Peyer's patch (tissue), 4 donors: ENCODE results near the gene ASPSCR1. TPM values are rescaled to one million over a fixed set of nuclear protein-coding genes. Genes with fewer than 3 reads are reported as not detected.

Experiments used
- DNase-seq, 3 donors: peaks; one replicate each; pipeline ENCODE4 v3.0.0-alpha.2; 2017 to 2019
- H3K27ac ChIP-seq, 4 donors: fragments of 200-600 bp; sonication (generic); one replicate each; pipeline ENCODE4 v1.5.1; 2016 to 2019
- H3K27me3 ChIP-seq, 2 donors: fragments of 200-600 bp; sonication (generic); one replicate each; pipeline ENCODE4 v1.5.1; 2019
- H3K36me3 ChIP-seq, 3 donors: fragments of 200-600 bp; sonication (generic); one replicate each; pipeline ENCODE4 v1.5.1; 2016 to 2019
- H3K4me1 ChIP-seq, 4 donors: fragments of 200-600 bp; sonication (generic); one replicate each; pipeline ENCODE4 v1.5.1; 2016 to 2019
- H3K4me3 ChIP-seq, 4 donors: fragments of 200-600 bp; sonication (generic); 1 replicate in 3 of 4; 2 replicates in 1 of 4; pipeline ENCODE4 v1.5.1; 2016 to 2019; ENCODE audit warnings: mild to moderate bottlenecking in 1 of 4
- H3K9me3 ChIP-seq, 4 donors: fragments of 200-600 bp; sonication (generic); one replicate each; pipeline ENCODE4 v1.5.1; 2016 to 2019; ENCODE audit warnings: mild to moderate bottlenecking in 1 of 4
- POLR2A ChIP-seq, 2 donors: fragments of 450-650 bp; IDR thresholded peaks; one replicate each; pipeline ENCODE4 v1.5.1; 2017; ENCODE audit warnings: antibody characterized with exemption in 2 of 2, mild to moderate bottlenecking in 2 of 2, moderate library complexity in 2 of 2
- total RNA-seq, 4 donors: library from RNA; depleted of rRNA; stranded (reverse); fragments of >200 nt; gene quantifications; one replicate each; pipeline ENCODE4 v1.1.0, GENCODE V29; 2016
- TF ChIP-seq, protein P1 (sequence below), 6 experiments: fragments of 450-650 bp in 4 of 6; fragments of 200-600 bp in 2 of 6; sonication (generic) in 1 of 6; IDR thresholded peaks; one replicate each; pipeline ENCODE4 v1.5.1; 2017 to 2019; ENCODE audit warnings: antibody characterized with exemption in 6 of 6, mild to moderate bottlenecking in 3 of 6, moderate library complexity in 1 of 6

The ASPSCR1 gene
- total RNA-seq, 4 donors from 2014 or later = 31.6 to 70.1 (median 49.9) TPM

DNA sequence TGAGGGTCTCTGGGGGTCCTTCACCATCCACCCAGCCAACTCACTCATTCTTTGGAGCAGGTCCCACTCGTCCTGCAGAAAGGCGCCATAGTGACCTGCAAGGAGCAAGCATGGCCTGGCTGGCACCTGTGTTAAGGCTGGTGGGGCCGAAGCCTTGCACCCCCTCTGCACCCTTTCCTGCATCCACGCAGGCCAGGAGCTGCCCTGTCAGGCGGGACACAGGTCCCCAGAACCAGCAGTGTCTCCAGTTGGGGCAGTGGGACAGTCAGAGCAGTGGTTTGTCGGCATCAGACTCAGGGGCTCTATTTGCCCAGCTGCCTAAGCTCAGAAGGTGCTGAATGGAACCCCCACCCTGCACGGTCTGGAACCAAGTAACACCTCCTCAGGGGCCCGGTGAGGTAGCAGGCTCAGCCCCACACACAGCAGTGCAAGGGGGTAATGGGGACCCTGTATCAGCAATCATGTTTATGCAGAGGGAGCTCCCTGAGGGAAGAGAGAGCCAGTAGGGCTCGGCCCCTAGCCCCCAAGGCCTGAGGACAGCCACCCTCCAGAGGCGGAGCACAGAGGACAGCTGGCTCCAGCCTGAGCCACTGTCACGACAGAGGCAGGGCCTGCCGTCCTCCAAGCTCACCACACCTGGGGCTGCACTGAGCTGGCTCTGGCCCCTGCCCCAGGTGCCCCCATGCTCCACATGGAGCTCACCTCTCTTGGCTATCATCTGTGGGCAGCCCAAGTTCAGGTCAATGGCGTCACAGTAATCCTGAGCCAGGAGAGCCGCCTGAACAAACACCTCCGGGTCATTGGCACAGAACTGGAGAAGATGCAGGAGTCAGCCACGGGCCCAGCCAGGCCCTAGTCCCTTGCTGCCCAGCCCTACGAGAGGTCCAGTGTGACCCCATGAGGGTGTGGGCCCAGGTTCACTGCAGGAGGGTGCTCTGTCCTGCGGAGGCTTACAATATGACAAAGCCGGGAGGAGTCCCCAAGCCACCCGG lies 86.3 kb downstream of the ASPSCR1 start:
- Histone ChIP-seq H3K27me3 (no peaks in the 10 kb centered on the region), H3K4me3 (peak overlapping the region in 3 of 4 donors; percentile 79 to 100 (median 93)), H3K36me3 (peaks cover 0 to 52% (median 0%) of the 10 kb centered on the region in 3 donors), H3K9me3 (no peaks in the 10 kb centered on the region), H3K4me1 (peaks cover 0 to 26% (median 15%) of the 10 kb centered on the region in 4 donors), H3K27ac (peak overlapping the region in 1 of 4 donors; percentile 90)
- DNase-seq = no peak
- TF ChIP-seq, protein P1, sequence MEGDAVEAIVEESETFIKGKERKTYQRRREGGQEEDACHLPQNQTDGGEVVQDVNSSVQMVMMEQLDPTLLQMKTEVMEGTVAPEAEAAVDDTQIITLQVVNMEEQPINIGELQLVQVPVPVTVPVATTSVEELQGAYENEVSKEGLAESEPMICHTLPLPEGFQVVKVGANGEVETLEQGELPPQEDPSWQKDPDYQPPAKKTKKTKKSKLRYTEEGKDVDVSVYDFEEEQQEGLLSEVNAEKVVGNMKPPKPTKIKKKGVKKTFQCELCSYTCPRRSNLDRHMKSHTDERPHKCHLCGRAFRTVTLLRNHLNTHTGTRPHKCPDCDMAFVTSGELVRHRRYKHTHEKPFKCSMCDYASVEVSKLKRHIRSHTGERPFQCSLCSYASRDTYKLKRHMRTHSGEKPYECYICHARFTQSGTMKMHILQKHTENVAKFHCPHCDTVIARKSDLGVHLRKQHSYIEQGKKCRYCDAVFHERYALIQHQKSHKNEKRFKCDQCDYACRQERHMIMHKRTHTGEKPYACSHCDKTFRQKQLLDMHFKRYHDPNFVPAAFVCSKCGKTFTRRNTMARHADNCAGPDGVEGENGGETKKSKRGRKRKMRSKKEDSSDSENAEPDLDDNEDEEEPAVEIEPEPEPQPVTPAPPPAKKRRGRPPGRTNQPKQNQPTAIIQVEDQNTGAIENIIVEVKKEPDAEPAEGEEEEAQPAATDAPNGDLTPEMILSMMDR (IDR thresholded peaks at IDR 0.05) = no peak
- no peak for TF ChIP-seq POLR2A (IDR thresholded peaks at IDR 0.05)

DNA sequence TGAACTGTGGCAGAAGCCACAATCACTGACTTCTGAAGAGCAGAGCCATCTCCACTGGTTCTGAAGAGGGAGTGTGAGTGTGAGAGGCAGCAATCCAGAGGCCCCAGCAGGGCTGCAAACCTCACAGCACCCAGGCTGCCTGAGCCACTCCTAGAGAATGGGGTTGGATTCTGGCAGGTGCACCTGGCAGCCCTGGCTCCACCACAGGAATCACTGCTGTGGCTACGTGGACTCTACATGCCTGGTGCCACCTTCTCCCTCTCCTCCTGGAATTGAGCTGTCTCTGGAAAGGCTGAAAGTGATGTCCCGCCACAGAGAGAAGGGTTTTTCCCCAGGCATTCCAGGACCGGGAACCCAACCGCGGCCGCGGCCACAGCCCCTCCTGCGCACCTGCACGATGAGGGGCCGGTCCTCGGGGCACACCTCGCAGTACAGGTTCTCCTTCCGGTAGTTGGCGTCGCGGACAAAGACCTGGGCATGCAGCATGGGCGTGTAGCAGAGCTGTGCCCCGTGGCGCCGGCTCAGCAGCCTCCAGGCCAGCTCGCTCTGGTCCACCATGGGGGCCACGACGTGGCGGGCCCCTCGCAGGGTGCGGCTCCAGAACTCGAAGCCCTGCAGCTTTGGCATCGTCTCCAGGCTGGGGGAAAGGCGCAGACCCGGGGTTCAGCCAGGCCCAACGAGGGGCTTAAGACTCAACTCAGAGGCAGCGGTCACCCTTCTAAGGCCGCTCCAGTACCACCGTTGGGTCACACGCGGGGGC lies 87.2 kb downstream of the ASPSCR1 start:
- Histone ChIP-seq H3K9me3 (no peaks in the 10 kb centered on the region), H3K27me3 (no peaks in the 10 kb centered on the region), H3K4me1 (peaks cover 0 to 26% (median 15%) of the 10 kb centered on the region in 4 donors), H3K4me3 (peak overlapping the region; percentile 79 to 100 (median 92)), H3K27ac (peak overlapping the region; percentile 81 to 90 (median 85)), H3K36me3 (peaks cover 0 to 44% (median 0%) of the 10 kb centered on the region in 3 donors)
- no peak for TF ChIP-seq POLR2A (IDR thresholded peaks at IDR 0.05)
- TF ChIP-seq, protein P1 (IDR thresholded peaks at IDR 0.05) = no peak
- DNase-seq = peak; percentile 22 to 68 (median 60)

DNA sequence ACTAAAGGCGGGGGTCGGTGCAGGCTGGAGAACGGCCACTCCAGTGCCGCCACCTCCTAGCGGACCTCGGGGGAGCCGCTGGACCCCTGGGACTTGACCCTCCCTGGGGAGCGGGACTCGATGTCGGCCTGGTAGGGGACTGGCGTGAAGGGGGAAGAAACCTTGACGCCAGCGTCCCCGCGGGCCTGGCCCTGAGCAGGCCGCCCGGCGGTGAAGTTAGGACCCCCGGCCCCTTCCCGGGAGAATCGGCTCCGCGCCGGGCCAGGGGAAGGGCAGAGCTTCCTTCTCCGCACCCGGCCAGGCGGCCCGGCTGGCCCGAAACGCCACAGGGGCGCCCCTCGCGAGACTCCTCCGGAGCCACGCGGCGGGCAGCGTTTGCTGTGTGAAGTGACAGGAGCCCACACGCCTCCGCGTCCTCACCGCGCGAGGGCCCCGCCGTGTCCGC lies 87.8 kb downstream of the ASPSCR1 start:
- TF ChIP-seq, protein P1 (IDR thresholded peaks at IDR 0.05) = no peak
- no peak for TF ChIP-seq POLR2A (IDR thresholded peaks at IDR 0.05)
- no peaks in the 10 kb centered on the region for H3K27me3 ChIP-seq
- H3K27ac ChIP-seq = peak overlapping the region; percentile 81 to 90 (median 85)
- H3K9me3 ChIP-seq = no peaks in the 10 kb centered on the region
- peak in 1 of 3 donors; percentile 20 for DNase-seq
- H3K4me3 ChIP-seq = peak overlapping the region; percentile 79 to 100 (median 92)
- H3K4me1 ChIP-seq = peaks cover 0 to 26% (median 15%) of the 10 kb centered on the region in 4 donors
- H3K36me3 ChIP-seq = peaks cover 0 to 38% (median 0%) of the 10 kb centered on the region in 3 donors

DNA sequence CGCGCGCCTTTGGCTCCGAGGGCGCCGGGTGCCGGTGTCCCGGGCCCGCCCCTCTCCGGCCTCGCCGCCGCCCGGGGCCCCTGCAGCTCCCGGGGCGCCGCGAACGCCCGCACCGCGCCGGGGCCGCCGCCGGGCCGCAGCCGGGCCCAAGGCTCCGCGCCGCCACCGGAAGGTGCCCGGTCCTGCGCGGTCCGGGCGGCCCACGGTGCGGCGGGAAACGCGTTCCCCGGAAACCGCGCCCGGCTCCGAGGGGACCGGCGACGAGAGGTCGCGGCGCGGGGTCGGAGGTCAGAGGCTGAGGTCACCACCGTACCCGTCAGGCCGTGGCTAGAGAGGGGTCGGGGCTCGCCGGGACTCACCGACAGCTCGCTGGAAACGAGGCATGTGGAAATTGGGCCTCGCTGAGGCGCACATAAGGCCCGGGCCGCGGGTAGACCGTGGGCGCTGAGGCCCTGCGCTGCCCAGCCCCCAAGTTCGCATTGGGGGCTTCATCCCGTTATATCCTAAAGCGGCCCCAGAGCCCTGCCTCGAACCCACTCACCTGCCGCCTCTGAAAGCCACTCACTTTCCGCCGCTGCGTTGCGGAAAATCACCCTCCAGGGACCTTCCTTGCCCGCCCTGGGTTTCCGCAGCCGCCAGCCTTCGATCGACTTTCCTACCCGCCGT lies 88.3 kb downstream of the ASPSCR1 start, which contains the start of gene DUS1L:
Gene DUS1L, minus strand, starts transcription at position 167 of the 666 bp plus-strand sequence. CDS start 745 bp downstream, outside the sequence.
- Histone ChIP-seq H3K27ac (peak within 1 kb of the TSS; percentile 81 to 90 (median 85)), H3K36me3 (peaks cover 0 to 32% (median 0%) of the 10 kb centered on the region in 3 donors), H3K27me3 (no peaks in the 10 kb centered on the region), H3K4me1 (peaks cover 0 to 26% (median 15%) of the 10 kb centered on the region in 4 donors), H3K9me3 (no peaks in the 10 kb centered on the region), H3K4me3 (peak within 1 kb of the TSS; percentile 79 to 100 (median 92))
- DNase-seq = peak; percentile 46 to 80 (median 76)
- TF ChIP-seq POLR2A (IDR thresholded peaks at IDR 0.05) = peak in 1 of 2 donors; percentile 64
- TF ChIP-seq, protein P1 (IDR thresholded peaks at IDR 0.05) = peak in 1 of 6 experiments; percentile 8

Other genes with a start within 250 kb of the ASPSCR1 start
- gene GCGR, start 173.5 kb upstream of the ASPSCR1 start, total RNA-seq = 1 to 10 TPM in 1 of 4 donors, under 1 TPM in 1, not detected in 2; 0.67 to 1.1 TPM
- gene MCRIP1, start 144.3 kb upstream of the ASPSCR1 start, total RNA-seq = 10 to 100 TPM; 19.6 to 47.9 (median 28.8) TPM
- not detected for gene PPP1R27, start 142.6 kb upstream of the ASPSCR1 start, total RNA-seq
- 1,000 to 10,000 TPM in 3 of 4 donors, 100 to 1,000 TPM in 1; 326 to 1,290 (median 1,196) TPM for gene P4HB, start 117.1 kb upstream of the ASPSCR1 start, total RNA-seq
- 100 to 1,000 TPM; 282 to 475 (median 350) TPM for gene ARHGDIA, start 106.3 kb upstream of the ASPSCR1 start, total RNA-seq
- 10 to 100 TPM; 38.9 to 96.6 (median 45.3) TPM for gene ALYREF, start 86.0 kb upstream of the ASPSCR1 start, total RNA-seq
- 100 to 1,000 TPM in 1 of 4 donors, 10 to 100 TPM in 3; 69.3 to 126 (median 85.1) TPM for gene ANAPC11, start 85.9 kb upstream of the ASPSCR1 start, total RNA-seq
- 1 to 10 TPM in 1 of 4 donors, under 1 TPM in 1, not detected in 2; 0.76 to 1.6 TPM for gene NPB, start 75.4 kb upstream of the ASPSCR1 start, total RNA-seq
- gene PCYT2, start 66.2 kb upstream of the ASPSCR1 start, total RNA-seq = 100 to 1,000 TPM in 3 of 4 donors, 10 to 100 TPM in 1; 67.7 to 297 (median 179) TPM
- gene SIRT7, start 59.5 kb upstream of the ASPSCR1 start, total RNA-seq = 100 to 1,000 TPM in 2 of 4 donors, 10 to 100 TPM in 2; 82.5 to 130 (median 112) TPM
- 10 to 100 TPM; 19.8 to 38.3 (median 34.4) TPM for gene MAFG, start 49.9 kb upstream of the ASPSCR1 start, total RNA-seq
- 10 to 100 TPM in 3 of 4 donors, 1 to 10 TPM in 1; 2.4 to 21.5 (median 20.2) TPM for gene PYCR1, start 40.3 kb upstream of the ASPSCR1 start, total RNA-seq
- gene MYADML2, start 30.4 kb upstream of the ASPSCR1 start, total RNA-seq = under 1 TPM in 1 of 4 donors, not detected in 3; 0.76 TPM
- 1 to 10 TPM in 1 of 4 donors, not detected in 3; 1.2 TPM for gene NOTUM, start 16.4 kb upstream of the ASPSCR1 start, total RNA-seq
- 100 to 1,000 TPM in 2 of 4 donors, 10 to 100 TPM in 2; 49.1 to 123 (median 91.8) TPM for gene CENPX, start 45.2 kb downstream of the ASPSCR1 start, total RNA-seq
- gene LRRC45, start 45.7 kb downstream of the ASPSCR1 start, total RNA-seq = 10 to 100 TPM; 15.5 to 74.3 (median 23.1) TPM
- gene RAC3, start 54.0 kb downstream of the ASPSCR1 start, total RNA-seq = 10 to 100 TPM in 2 of 4 donors, 1 to 10 TPM in 2; 4.6 to 20.6 (median 9.8) TPM
- gene DCXR, start 60.1 kb downstream of the ASPSCR1 start, total RNA-seq = 100 to 1,000 TPM in 2 of 4 donors, 10 to 100 TPM in 2; 68.5 to 104 (median 86.8) TPM
- 10 to 100 TPM; 42.9 to 65.7 (median 50.2) TPM for gene RFNG, start 74.2 kb downstream of the ASPSCR1 start, total RNA-seq
- gene GPS1, start 74.3 kb downstream of the ASPSCR1 start, total RNA-seq = 100 to 1,000 TPM in 1 of 4 donors, 10 to 100 TPM in 3; 69.2 to 138 (median 88.5) TPM
- gene DUS1L, start 88.2 kb downstream of the ASPSCR1 start, total RNA-seq = 100 to 1,000 TPM in 3 of 4 donors, 10 to 100 TPM in 1; 73.6 to 207 (median 122) TPM
- gene FASN, start 120.6 kb downstream of the ASPSCR1 start, total RNA-seq = 100 to 1,000 TPM in 1 of 4 donors, 10 to 100 TPM in 3; 50.4 to 110 (median 76.5) TPM
- 100 to 1,000 TPM in 2 of 4 donors, 10 to 100 TPM in 2; 28.2 to 144 (median 79.8) TPM for gene CCDC57, start 235.2 kb downstream of the ASPSCR1 start, total RNA-seq